GM12878 (cell line): Measurements from ENCODE around the gene MED13L. TPM values are rescaled to one million over a fixed set of nuclear protein-coding genes. Genes with fewer than 3 reads are reported as not detected.

Source experiments
- ATAC-seq: fragments of 200-7000 bp; cut with Tn5 transposase; 3 replicates; pipeline ENCODE4 v1.9.1; 2020; ENCODE audit warnings: mild to moderate bottlenecking, moderate library complexity
- BruUV-seq: library from RNA; stranded (reverse); fragments of 400-500 nt; replicated peaks from 2 replicates; lab custom pipeline; 2021; lab: Mats Ljungman, UMichigan
- CTCF ChIA-PET: fragments of 300-600 bp; sonication (Branson Sonifier 250); formaldehyde crosslinking; extraction: SDS; loops from one replicate; lab custom pipeline; 2021; ENCODE audit warnings: inconsistent platforms; lab: Yijun Ruan, JAX
- POLR2A ChIA-PET: fragments of 350-600 bp; formaldehyde crosslinking; extraction: SDS; loops from one replicate; lab custom pipeline; 2021; ENCODE audit warnings: inconsistent platforms; lab: Charles Lee
- RAD21 ChIA-PET: fragments of 300-600 bp; sonication (Branson Sonifier 250); formaldehyde crosslinking; loops from one replicate; lab custom pipeline; 2023; ENCODE audit warnings: antibody characterized with exemption; ENCODE audit not compliant: unreplicated experiment; lab: Charles Lee
- SMC1A ChIA-PET: fragments of 300-600 bp; sonication (Branson Sonifier 250); formaldehyde crosslinking; loops from one replicate; lab custom pipeline; 2023; ENCODE audit not compliant: unreplicated experiment, uncharacterized antibody; lab: Charles Lee
- DNase-seq: peaks from one replicate; pipeline ENCODE4 v3.0.0-alpha.2; 2011; ENCODE audit warnings: low read depth, low spot score
- FAIRE-seq: peaks from 3 replicates; lab custom pipeline; 2011; peaks lifted over from hg19 to GRCh38; lab: Jason Lieb, UNC
- H2AFZ ChIP-seq: 2 replicates; pipeline ENCODE4 v1.6.0; 2011; ENCODE audit warnings: low read depth, low read length, control low read depth; ENCODE audit not compliant: control insufficient read depth
- H3K27ac ChIP-seq: 2 replicates; pipeline ENCODE4 v1.5.1; 2011; ENCODE audit warnings: control low read depth; ENCODE audit not compliant: control insufficient read depth, insufficient read depth
- H3K27me3 ChIP-seq, 2 experiments: replicated peaks in 1 of 2; 2 replicates each; pipeline versions ENCODE4 v1.6.0 to v1.6.1; 2011; ENCODE audit warnings: low read length in 1 of 2; ENCODE audit not compliant: control insufficient read depth in 2 of 2, insufficient read depth in 2 of 2
- H3K36me3 ChIP-seq, 2 experiments: 2 replicates each; pipeline ENCODE4 v1.5.1; 2011; ENCODE audit warnings: low read length in 1 of 2; ENCODE audit not compliant: control insufficient read depth in 2 of 2, insufficient read depth in 2 of 2
- H3K4me1 ChIP-seq: 2 replicates; pipeline ENCODE4 v1.6.1; 2011; ENCODE audit warnings: mild to moderate bottlenecking, low read length, moderate library complexity, mixed read lengths; ENCODE audit not compliant: control insufficient read depth, insufficient read depth
- H3K4me2 ChIP-seq: 2 replicates; pipeline ENCODE4 v1.6.0; 2011; ENCODE audit warnings: control low read depth; ENCODE audit not compliant: control insufficient read depth, insufficient read depth
- H3K4me3 ChIP-seq: fragments of 200-600 bp; sonication (generic); 2 replicates; pipeline ENCODE4 v1.5.1; 2016
- H3K79me2 ChIP-seq: 2 replicates; pipeline ENCODE4 v1.6.0; 2011; ENCODE audit warnings: low read length; ENCODE audit not compliant: control insufficient read depth, insufficient read depth
- H3K9ac ChIP-seq: 2 replicates; pipeline ENCODE4 v1.8.0; 2011; ENCODE audit warnings: low read length, control low read depth, mixed read lengths; ENCODE audit not compliant: control insufficient read depth, insufficient read depth
- H3K9me3 ChIP-seq: replicated peaks from 3 replicates; pipeline ENCODE4 v1.5.1; 2011; ENCODE audit warnings: mild to moderate bottlenecking, low read length; ENCODE audit not compliant: control insufficient read depth, insufficient read depth
- H4K20me1 ChIP-seq: 2 replicates; pipeline ENCODE4 v1.6.0; 2011; ENCODE audit not compliant: control insufficient read depth, insufficient read depth
- BCL11A ChIP-seq: IDR thresholded peaks from 2 replicates; pipeline ENCODE4 v1.6.1; 2011; ENCODE audit warnings: low read depth, low read length
- CREM ChIP-seq: IDR thresholded peaks from 2 replicates; pipeline ENCODE4 v1.6.1; 2014; ENCODE audit warnings: antibody characterized with exemption, low read depth
- DPF2 ChIP-seq: fragments of 450-650 bp; IDR thresholded peaks from 2 replicates; pipeline ENCODE4 v1.6.1; 2017; ENCODE audit warnings: mild to moderate bottlenecking
- EED ChIP-seq: sonication (generic); IDR thresholded peaks from 2 replicates; pipeline ENCODE4 v1.6.1; 2016; ENCODE audit warnings: antibody characterized with exemption, low read depth
- EGR1 ChIP-seq, 2 experiments: IDR thresholded peaks; 1 replicate in 1 of 2; 2 replicates in 1 of 2; pipeline ENCODE4 v1.6.1; 2011 to 2012; ENCODE audit warnings: low read depth in 2 of 2, low read length in 2 of 2, borderline replicate concordance in 1 of 2, mild to moderate bottlenecking in 1 of 2, moderate library complexity in 1 of 2
- HDAC2 ChIP-seq: fragments of 200-600 bp; sonication (generic); IDR thresholded peaks from 2 replicates; pipeline ENCODE4 v1.6.1; 2017
- IKZF1 ChIP-seq: fragments of 450-650 bp; conservative IDR thresholded peaks from 2 replicates; pipeline ENCODE4 v1.6.1; 2017; ENCODE audit warnings: antibody characterized with exemption, mild to moderate bottlenecking
- NFIC ChIP-seq: IDR thresholded peaks from 2 replicates; pipeline ENCODE4 v1.6.1; 2012; ENCODE audit warnings: low read depth, mild to moderate bottlenecking, inconsistent platforms, low read length, moderate library complexity
- NR2C2 ChIP-seq: IDR thresholded peaks from 2 replicates; pipeline ENCODE4 v1.6.1; 2011; ENCODE audit warnings: borderline replicate concordance, low read depth; ENCODE audit not compliant: control insufficient read depth, insufficient read length
- RAD51 ChIP-seq: fragments of 450-650 bp; IDR thresholded peaks from 2 replicates; pipeline ENCODE4 v1.6.1; 2016; ENCODE audit warnings: moderate library complexity, mild to moderate bottlenecking, inconsistent platforms
- RUNX3 ChIP-seq: IDR thresholded peaks from 2 replicates; pipeline ENCODE4 v1.6.1; 2012; ENCODE audit warnings: low read length, inconsistent platforms
- TCF12 ChIP-seq: IDR thresholded peaks from 2 replicates; pipeline ENCODE4 v1.6.1; 2011; ENCODE audit warnings: low read depth, mild to moderate bottlenecking, low read length
- WGBS: methylation state at CpG from one replicate; pipeline ENCODE4 v1.1.6; 2016; ENCODE audit warnings: low lambda C conversion rate; ENCODE audit not compliant: insufficient replicate concordance, insufficient coverage; ENCODE audit errors: missing lambda C conversion rate; 5-methylcytosine and 5-hydroxymethylcytosine counted together
- in situ Hi-C: fragments of 300-500 bp; cut with MboI; formaldehyde crosslinking; loops from 9 replicates; pipeline ENCODE4 v1.14.3; 2018; ENCODE audit warnings: mixed read lengths
- intact Hi-C: fragments of 100-400 bp; cut with micrococcal nuclease; formaldehyde crosslinking; loops from one replicate; pipeline ENCODE4 v1.14.2; 2022; ENCODE audit not compliant: unreplicated experiment
- polyA plus RNA-seq, 11 experiments: library from polyadenylated mRNA; depleted of rRNA in 4 of 11; unstranded in 6 of 11; stranded (reverse) in 5 of 11; fragments of >200 nt; fragmentation: Nextera tagmentation in 4 of 11; fragmentation: Illumina TruSeq in 1 of 11; extraction: Ambion mirVana in 4 of 11; extraction: Trizol in 1 of 11; gene quantifications; 1 replicate in 1 of 11; 2 replicates in 10 of 11; pipeline versions ENCODE4 v1.2.1 to v1.2.3, GENCODE V29; 2011 to 2016; ENCODE audit warnings: inconsistent platforms in 2 of 11, missing spikeins in 2 of 11, low read depth in 1 of 11
- total RNA-seq, 4 experiments: library from RNA; depleted of rRNA in 3 of 4; stranded (reverse); fragments of >200 nt in 3 of 4; fragmentation: Illumina TruSeq in 1 of 4; extraction: Trizol in 1 of 4; gene quantifications; 2 replicates each; pipeline versions ENCODE4 v1.2.1 to v1.2.3, GENCODE V29; 2013 to 2021
- TF ChIP-seq, protein P1 (sequence below): IDR thresholded peaks from 2 replicates; pipeline ENCODE4 v1.6.1; 2011; ENCODE audit warnings: borderline replicate concordance, low read depth, mild to moderate bottlenecking, moderate library complexity, low read length; ENCODE audit not compliant: insufficient read depth, poor library complexity, severe bottlenecking
- TF ChIP-seq, protein P2 (sequence below): fragments of 450-650 bp; IDR thresholded peaks from 2 replicates; pipeline ENCODE4 v1.6.1; 2016; ENCODE audit warnings: mild to moderate bottlenecking, moderate library complexity, borderline replicate concordance
- TF ChIP-seq, protein P3 (sequence below): fragments of 450-650 bp; IDR thresholded peaks from 2 replicates; pipeline ENCODE4 v1.6.1; 2017; ENCODE audit warnings: mild to moderate bottlenecking, low read depth, inconsistent platforms; ENCODE audit not compliant: poor library complexity, severe bottlenecking
- TF ChIP-seq, protein P4 (sequence below): fragments of 450-650 bp; conservative IDR thresholded peaks from 2 replicates; pipeline ENCODE4 v1.6.1; 2017; ENCODE audit warnings: mild to moderate bottlenecking, moderate library complexity

The MED13L gene
- total and polyA plus RNA-seq, 10 of the 15 experiments (the other 5 are each of a cell fraction or from before 2014, with no cell fraction given), result 3.7 to 30.1 (median 9.1) TPM

DNA sequence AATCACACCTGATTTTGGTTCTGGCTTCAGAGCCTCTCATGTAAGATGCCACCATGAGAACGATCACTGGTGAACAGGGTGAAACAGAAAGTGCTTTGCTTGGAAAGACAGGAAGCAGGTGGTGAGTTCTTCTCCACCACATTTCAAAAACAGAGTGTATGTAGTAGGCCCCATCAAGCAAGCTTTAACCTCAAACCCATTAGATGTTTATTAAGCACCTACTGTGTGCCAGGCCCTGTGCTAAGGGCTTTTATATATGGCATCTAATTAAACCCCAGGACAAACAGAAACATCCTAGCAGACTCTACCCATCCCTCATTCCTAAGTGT, 47.8 kb upstream of the MED13L start:
- ChIA-PET CTCF (no interaction called here), RAD21 (no interaction called here), SMC1A (interaction anchor here (2.1 kb wide), 1 partner anchor 10 kb away, joined by 10 read pairs; no protein-coding TSS in a partner anchor), POLR2A (no interaction called here)
- Histone ChIP-seq H3K27me3 (no peaks in the 10 kb centered on the region; a peak in 1 of 4 replicates), H3K9ac (no peak overlapping the region), H3K36me3 (no peaks in the 10 kb centered on the region), H3K9me3 (peaks cover 3% of the 10 kb centered on the region; the same call in 2 of the 3 replicates), H3K79me2 (no peaks in the 10 kb centered on the region), H3K4me1 (peaks cover 22% of the 10 kb centered on the region), H3K4me3 (no peak overlapping the region), H4K20me1 (no peaks in the 10 kb centered on the region), H3K4me2 (peak overlapping the region; percentile 59), H2AFZ (peak overlapping the region; percentile 46), H3K27ac (peak overlapping the region; percentile 52; the same call in 1 of the 2 replicates)
- intact Hi-C loops, result no loop called here
- FAIRE-seq, result peak; percentile 65
- ATAC-seq, result peak; percentile 90
- in situ Hi-C loops, result no loop called here
- WGBS, result 5% methylated on average over 1 of the region's 1 CpG
- no TSS peak for BruUV-seq
- no peak for DNase-seq
- no peak for TF ChIP-seq NR2C2
- TF ChIP-seq, protein P1, sequence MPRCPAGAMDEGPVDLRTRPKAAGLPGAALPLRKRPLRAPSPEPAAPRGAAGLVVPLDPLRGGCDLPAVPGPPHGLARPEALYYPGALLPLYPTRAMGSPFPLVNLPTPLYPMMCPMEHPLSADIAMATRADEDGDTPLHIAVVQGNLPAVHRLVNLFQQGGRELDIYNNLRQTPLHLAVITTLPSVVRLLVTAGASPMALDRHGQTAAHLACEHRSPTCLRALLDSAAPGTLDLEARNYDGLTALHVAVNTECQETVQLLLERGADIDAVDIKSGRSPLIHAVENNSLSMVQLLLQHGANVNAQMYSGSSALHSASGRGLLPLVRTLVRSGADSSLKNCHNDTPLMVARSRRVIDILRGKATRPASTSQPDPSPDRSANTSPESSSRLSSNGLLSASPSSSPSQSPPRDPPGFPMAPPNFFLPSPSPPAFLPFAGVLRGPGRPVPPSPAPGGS, result no peak
- no peak for TF ChIP-seq IKZF1
- TF ChIP-seq BCL11A, result no peak
- TF ChIP-seq DPF2, result peak; percentile 62; the same call in 1 of the 2 replicates
- TF ChIP-seq, protein P2, sequence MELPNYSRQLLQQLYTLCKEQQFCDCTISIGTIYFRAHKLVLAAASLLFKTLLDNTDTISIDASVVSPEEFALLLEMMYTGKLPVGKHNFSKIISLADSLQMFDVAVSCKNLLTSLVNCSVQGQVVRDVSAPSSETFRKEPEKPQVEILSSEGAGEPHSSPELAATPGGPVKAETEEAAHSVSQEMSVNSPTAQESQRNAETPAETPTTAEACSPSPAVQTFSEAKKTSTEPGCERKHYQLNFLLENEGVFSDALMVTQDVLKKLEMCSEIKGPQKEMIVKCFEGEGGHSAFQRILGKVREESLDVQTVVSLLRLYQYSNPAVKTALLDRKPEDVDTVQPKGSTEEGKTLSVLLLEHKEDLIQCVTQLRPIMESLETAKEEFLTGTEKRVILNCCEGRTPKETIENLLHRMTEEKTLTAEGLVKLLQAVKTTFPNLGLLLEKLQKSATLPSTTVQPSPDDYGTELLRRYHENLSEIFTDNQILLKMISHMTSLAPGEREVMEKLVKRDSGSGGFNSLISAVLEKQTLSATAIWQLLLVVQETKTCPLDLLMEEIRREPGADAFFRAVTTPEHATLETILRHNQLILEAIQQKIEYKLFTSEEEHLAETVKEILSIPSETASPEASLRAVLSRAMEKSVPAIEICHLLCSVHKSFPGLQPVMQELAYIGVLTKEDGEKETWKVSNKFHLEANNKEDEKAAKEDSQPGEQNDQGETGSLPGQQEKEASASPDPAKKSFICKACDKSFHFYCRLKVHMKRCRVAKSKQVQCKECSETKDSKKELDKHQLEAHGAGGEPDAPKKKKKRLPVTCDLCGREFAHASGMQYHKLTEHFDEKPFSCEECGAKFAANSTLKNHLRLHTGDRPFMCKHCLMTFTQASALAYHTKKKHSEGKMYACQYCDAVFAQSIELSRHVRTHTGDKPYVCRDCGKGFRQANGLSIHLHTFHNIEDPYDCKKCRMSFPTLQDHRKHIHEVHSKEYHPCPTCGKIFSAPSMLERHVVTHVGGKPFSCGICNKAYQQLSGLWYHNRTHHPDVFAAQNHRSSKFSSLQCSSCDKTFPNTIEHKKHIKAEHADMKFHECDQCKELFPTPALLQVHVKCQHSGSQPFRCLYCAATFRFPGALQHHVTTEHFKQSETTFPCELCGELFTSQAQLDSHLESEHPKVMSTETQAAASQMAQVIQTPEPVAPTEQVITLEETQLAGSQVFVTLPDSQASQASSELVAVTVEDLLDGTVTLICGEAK, result no peak
- TF ChIP-seq EED, result no peak
- 0 out of 2 replicates have a peak, but pooled peaks have one; percentile 49 for TF ChIP-seq TCF12
- TF ChIP-seq RAD51, result no peak
- no peak for TF ChIP-seq CREM
- no peak for TF ChIP-seq HDAC2
- 0 out of 2 replicates have a peak, but pooled peaks have one; percentile 42 for TF ChIP-seq NFIC
- TF ChIP-seq, protein P3, sequence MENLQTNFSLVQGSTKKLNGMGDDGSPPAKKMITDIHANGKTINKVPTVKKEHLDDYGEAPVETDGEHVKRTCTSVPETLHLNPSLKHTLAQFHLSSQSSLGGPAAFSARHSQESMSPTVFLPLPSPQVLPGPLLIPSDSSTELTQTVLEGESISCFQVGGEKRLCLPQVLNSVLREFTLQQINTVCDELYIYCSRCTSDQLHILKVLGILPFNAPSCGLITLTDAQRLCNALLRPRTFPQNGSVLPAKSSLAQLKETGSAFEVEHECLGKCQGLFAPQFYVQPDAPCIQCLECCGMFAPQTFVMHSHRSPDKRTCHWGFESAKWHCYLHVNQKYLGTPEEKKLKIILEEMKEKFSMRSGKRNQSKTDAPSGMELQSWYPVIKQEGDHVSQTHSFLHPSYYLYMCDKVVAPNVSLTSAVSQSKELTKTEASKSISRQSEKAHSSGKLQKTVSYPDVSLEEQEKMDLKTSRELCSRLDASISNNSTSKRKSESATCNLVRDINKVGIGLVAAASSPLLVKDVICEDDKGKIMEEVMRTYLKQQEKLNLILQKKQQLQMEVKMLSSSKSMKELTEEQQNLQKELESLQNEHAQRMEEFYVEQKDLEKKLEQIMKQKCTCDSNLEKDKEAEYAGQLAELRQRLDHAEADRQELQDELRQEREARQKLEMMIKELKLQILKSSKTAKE, result no peak
- TF ChIP-seq EGR1 (IDR thresholded peaks at IDR 0.05; ENCODE audit: borderline replicate concordance in 1 of 2, low read depth in 2 of 2, low read length in 2 of 2), result no peak
- peak; percentile 89 for TF ChIP-seq RUNX3
- TF ChIP-seq, protein P4, sequence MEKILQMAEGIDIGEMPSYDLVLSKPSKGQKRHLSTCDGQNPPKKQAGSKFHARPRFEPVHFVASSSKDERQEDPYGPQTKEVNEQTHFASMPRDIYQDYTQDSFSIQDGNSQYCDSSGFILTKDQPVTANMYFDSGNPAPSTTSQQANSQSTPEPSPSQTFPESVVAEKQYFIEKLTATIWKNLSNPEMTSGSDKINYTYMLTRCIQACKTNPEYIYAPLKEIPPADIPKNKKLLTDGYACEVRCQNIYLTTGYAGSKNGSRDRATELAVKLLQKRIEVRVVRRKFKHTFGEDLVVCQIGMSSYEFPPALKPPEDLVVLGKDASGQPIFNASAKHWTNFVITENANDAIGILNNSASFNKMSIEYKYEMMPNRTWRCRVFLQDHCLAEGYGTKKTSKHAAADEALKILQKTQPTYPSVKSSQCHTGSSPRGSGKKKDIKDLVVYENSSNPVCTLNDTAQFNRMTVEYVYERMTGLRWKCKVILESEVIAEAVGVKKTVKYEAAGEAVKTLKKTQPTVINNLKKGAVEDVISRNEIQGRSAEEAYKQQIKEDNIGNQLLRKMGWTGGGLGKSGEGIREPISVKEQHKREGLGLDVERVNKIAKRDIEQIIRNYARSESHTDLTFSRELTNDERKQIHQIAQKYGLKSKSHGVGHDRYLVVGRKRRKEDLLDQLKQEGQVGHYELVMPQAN, result no peak
